Measurements from ENCODE around the gene TBC1D1. TPM values are rescaled to one million over a fixed set of nuclear protein-coding genes. Genes with fewer than 3 reads are reported as not detected.

Gene TBC1D1
- total and polyA plus RNA-seq, 2 of the 8 experiments (the other 6 are each of a cell fraction or from before 2014, with no cell fraction given): 96.9 to 162 TPM

- no peak for TF ChIP-seq ZNF274 (IDR thresholded peaks at IDR 0.05; ENCODE audit: borderline replicate concordance, extremely low read depth, low read length)
- no peak for TF ChIP-seq SP4 (IDR thresholded peaks at IDR 0.05; ENCODE audit: low read length)
- TF ChIP-seq BRCA1 (IDR thresholded peaks at IDR 0.05; ENCODE audit: low read depth, low read length): no peak
- TF ChIP-seq POLR2AphosphoS5 (IDR thresholded peaks at IDR 0.05; ENCODE audit: low read depth, low read length): no peak
Observed at GRCh38 chr4:38025665-38026064, 134.8 kb downstream of the TBC1D1 start (continued).
